GM21576 (cell line): Measurements from ENCODE around the gene OSBPL2.

Source experiments
- ATAC-seq: cut with Tn5 transposase; IDR thresholded peaks from one replicate; pipeline ENCODE4 v1.9.1; 2021; ENCODE audit warnings: mild to moderate bottlenecking, moderate library complexity; ENCODE audit not compliant: unreplicated experiment

OSBPL2 gene

GRCh38 chr20:62248890-62249560 lies 10.7 kb downstream of the OSBPL2 start:
- no peak for ATAC-seq

DNA sequence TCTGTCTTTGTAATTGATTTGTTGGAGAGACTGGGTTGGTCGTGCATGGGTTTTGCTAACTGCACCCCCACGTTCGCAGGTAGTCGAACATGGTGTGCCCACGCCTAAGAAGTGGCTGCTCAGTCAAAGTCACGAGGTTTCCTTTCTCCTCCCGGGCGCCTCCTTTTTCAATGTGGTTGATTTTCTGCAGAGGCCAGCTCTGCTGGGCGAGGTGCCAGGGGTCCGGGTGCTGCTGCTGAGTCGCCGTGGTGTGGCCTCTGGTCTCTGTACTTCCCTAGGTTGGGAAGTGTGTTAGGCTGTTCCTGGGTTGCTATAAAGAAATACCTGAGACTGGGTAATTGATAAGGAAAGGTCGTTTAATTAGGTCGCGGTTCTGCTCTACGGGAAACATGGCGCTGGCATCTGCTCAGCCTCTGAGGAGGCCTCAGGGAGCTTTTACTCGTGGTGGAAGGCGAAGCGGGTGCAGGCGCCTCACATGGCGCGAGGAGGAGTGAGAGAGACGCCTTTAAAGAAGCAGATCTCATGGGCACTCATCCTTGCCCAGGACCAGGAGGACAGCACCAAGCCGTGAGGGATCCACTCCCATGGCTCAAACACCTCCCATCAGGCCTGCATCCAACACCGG lies 14.1 kb downstream of the OSBPL2 start:
- ATAC-seq = no peak

DNA sequence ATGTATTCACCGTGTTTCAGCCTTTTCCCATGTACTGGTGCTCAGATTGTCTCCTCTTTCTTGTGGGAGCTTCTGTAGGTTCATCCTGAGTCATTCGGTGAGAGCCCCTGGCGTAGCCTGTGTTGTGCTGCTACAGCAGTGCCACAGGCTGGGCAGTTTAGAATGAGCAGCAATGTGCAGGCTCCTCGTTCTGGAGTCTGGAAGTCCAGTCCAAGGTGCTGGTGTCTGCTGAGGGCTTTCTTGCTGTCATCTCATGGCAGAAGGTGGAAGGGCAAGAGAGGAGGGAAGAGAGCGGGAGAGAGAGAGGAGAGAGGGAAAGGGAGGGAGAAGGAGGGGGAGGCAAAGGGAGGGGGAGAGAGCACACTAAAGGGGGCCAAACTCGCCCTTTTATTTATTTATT lies 15.1 kb downstream of the OSBPL2 start:
- no peak for ATAC-seq

DNA sequence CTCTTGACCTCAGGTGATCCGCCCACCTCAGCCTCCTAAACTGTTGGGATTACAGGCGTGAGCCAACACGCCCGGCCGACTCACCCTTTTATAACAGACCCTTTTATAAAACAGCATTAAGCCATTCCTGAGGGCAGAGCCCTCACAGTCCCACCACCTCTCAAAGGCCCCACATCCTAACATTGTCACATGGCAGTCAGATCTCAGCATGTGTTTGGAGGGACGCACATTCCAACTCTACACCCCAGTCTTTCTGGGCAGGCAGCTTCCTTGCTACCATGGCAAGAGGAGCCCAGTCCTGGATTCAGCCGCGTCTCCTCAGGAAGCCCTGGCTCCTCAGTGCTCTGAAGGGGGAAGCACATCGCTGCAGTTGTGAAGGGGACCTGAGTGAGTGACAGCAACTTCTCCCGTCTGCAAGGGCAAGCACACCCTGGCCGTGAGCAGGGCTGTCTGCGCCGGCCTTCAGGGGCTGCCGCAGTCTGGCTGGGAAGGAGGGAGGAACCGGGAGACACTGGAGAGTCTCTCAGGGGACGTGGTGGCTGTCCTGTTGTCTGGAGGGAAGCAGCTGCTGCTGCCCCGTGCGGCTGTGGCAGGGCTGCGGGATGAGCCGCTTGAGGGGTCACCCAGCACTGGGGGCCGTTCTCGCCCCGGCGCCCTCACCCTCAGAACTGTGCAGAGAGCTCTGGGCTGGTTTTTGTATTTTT lies 15.9 kb downstream of the OSBPL2 start:
- ATAC-seq = no peak

DNA sequence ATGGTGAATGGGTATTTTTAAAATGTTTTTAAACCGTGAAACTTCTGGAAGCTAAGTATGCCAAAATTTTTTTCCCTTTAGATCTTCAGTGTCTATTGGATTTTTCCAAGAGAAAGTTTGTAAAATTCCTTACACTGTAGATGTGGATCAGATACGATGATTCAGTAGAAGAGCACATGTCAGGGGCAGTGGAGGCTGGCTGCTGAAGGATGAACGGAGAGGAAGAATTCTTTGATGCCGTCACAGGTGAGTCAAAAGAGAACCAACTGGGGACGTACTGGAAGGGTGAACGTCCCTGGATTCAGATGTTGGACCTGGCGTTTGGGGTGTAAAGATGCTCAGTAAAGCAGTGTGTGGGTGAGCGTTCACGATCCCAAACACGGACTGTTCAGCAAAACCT lies 17.7 kb downstream of the OSBPL2 start:
- ATAC-seq = no peak

DNA sequence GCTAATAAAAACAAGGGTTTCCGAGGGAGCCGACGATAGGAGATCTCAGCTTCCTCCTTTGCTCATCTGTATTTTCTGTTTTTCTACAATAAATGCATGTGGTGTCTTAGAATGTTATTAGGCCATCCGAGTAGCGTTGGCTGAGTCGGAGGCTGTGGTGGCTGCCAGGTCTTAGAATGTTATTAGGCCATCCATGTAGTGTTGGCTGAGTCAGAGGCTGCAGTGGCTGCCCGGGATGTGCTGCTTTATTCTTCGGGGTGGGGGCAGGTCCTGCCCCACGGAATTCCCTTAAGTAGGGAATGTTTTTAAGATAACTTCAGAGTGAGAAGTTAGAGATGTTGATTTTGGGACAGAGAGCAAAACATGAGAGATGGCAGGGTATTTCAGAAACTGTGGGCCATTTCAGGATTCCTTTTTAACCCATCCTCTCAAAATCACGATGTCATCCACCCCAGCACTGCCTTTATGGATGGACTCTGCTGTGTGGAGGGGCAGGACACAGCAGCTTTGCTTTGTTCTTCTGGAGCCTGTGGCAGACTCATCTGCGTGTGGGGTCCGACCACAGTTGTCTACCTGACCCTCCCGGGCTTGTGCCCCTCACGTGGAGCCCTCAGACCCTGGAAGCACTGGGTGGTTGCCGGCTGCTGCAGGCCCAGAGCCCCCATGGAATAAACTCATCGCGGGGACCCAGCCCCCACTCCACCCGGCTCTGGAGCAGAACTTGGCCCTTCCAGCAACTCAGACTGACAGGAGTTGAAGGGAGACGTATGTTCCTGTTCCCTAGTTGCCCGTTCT lies 20.4 kb downstream of the OSBPL2 start:
- no peak for ATAC-seq

- ATAC-seq = no peak
Measured at GRCh38 chr20:62259294-62259565, 20.9 kb downstream of the OSBPL2 start.

DNA sequence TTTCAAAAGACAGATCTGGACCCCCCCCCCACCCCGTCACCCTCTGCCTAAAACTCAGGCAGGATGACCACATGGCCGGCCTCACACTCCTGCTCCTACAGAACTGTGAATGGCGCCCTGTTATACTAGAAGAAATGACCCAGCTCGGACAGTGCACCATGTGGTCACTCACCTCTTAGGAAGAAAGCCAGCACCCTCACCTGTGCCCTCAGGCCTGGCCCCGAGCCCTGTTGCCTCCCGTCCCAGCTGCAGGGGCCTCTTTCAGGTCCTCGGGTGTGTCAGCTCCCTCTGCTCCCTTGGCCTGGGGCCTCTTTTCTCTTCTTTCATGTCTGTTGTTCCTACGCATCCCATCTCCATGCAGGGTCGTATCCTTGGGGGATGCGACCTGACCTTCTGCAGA lies 23.7 kb downstream of the OSBPL2 start:
- ATAC-seq = no peak

- no peak for ATAC-seq
Measured at GRCh38 chr20:62263396-62263795, 25.1 kb downstream of the OSBPL2 start.

DNA sequence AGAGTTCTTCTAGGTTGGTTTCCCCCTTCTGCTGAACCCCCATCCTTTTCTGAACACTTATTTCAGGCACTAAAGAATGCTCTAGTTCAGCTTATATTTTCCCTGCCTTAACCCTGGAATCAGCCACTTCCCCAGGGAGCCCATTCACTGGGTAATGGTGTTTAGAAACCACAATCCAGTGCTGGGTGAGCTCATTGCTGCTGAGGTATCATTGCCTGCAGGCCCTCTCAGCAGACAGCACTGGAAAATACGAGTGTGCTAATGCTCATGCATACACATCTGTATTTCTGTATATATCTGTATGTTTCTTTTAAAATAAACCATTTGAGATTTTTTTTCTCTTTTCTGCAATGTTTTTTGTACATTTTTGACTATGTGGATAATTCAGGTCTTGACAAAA lies 27.0 kb downstream of the OSBPL2 start:
- no peak for ATAC-seq

DNA sequence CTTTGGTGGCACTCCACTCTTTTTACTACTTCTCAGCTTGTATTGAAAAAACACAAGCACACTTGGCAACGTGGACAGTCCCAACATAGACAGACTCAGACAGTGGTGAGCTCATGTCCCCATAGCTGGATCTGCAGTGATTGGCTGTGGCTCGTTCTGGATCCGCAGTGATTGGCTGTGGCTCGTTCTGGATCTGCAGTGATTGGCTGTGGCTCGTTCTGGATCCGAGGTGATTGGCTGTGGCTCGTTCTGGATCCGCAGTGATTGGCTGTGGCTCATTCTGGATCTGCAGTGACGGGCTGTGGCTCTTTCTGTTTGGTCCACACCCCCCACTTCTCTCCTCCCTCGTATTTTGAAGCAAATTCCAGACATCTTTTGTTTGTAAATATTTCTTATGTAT lies 28.0 kb downstream of the OSBPL2 start:
- no peak for ATAC-seq

DNA sequence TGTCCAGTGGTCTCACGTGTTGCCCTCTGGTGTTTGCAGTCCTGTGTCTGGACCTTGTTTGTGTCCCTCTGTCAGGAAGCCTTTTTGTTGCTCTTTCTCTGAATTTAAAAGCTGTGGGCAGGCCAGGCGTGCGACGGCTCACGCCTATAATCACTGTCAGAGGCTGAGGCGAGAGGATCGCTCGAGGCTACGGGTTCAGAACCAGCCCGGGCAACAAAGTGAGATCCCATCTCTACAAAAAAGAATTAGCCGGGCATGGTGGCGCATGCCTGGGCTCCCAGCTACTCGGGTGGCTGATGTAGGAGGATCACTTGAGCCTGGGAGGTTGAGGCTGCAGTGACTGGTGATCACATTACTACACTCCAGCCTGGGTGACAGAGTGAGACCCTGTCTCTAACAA lies 28.5 kb downstream of the OSBPL2 start:
- no peak for ATAC-seq

GRCh38 chr20:62267543-62267942 lies 29.2 kb downstream of the OSBPL2 start:
- ATAC-seq = no peak

DNA sequence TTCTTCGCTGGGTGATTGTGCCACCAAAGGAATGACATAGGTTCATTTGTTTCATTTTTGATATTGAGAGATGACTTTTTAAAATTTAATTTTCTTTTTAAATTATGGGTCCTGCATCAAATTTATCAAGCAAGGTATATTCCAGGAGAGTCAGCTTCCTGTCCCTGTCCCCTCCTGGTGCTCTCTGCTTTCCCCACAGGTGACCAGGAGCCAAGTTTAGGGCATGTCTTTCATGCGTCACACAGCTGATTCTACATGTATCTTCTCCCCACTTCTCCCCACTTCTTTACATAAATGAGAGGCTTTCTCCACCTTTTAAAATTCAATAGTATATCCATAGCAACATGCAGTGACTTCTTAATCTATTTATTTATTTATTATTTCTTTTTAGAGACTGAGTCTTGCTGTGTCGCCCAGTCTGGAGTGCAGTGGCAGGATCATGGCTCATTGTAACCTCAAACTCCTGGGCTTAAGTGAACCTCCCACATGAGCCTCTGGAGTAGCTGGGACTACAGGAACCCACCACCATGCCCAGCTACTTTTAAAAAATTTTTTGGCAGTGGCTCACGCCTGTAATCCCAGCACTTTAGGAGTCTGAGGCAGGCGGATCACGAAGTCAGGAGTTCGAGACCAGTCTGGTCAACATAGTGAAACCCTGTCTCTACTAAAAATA lies 30.0 kb downstream of the OSBPL2 start:
- ATAC-seq = no peak

DNA sequence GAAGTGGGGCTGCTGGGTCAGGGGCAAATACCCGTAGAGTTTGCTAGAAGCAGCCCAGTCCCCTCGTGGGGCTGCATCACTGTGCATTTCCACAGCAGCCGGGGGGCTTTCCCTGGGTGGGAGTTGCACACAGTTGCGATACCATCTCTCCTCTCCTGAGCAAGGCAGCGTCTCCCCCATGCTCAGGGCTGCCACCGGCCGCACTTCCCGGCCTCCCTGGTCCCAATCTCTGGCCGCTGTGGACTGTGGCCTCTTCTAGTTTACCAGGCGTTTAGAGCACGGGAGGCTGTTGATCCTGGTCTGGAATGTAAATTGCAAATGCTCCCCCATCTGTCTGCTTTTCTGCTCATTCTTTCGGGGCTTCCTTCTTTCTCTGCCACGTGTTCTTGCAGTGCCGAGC lies 31.1 kb downstream of the OSBPL2 start:
- no peak for ATAC-seq

- ATAC-seq = no peak
Measured at GRCh38 chr20:62269871-62270270, 31.6 kb downstream of the OSBPL2 start.

DNA sequence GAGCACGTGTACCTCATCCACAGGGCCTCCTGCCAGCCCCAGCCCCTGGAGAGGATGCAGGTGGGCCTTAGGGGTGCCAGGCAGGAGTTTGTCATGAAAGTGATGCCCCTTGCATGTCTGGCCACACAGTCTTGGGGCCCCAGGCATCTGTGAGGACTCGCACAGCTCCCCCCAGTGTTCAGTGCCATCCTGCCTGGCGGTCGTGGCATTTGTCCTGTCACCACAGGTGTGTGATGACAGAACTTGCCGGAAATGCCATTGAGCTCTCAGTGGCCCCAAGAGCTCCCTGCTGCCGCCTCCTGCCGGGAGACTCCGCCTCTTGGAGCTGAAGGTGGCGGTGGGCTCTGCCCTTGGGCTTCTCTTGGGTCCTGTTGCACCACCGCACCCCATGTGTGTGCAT lies 33.9 kb downstream of the OSBPL2 start:
- no peak for ATAC-seq

- ATAC-seq = no peak
Measured at GRCh38 chr20:62273416-62273815, 35.1 kb downstream of the OSBPL2 start.

DNA sequence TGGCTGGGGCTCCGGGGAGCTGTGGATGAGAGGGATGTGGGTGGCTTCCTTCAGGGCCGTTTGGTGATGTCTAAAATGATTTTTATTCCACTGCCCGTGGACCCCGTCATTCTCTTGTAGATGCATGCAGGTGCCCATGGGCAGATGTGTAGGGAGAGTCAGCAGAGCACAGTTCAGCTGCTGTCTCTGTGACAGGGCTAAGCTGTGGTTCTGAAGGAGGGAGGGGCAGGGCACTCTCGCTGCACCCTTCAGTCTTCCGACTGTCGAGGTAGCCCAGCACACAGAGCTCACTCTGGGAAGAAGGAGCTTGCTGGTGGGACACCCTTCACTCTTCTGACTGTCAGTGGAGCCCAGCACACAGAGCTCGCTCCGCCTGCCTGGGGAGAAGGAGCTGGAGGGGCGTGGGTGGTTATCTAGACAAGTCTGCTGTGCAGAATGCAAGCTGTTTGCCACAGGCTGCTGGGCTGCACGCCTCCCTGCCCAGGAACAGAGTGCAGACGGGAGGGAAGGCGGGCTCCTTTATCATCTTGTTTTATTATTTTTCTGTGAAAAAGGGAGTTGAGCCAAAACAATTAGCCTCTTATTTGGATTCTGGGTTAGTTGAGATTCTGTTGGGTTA lies 36.1 kb downstream of the OSBPL2 start:
- no peak for ATAC-seq

GRCh38 chr20:62275219-62275618 lies 36.9 kb downstream of the OSBPL2 start:
- ATAC-seq = no peak

- no peak for ATAC-seq
Measured at GRCh38 chr20:62276439-62276838, 38.1 kb downstream of the OSBPL2 start.
